Colonic mucosa (tissue), 4 donors: ENCODE results near the gene PRKCE. TPM values are rescaled to one million over a fixed set of nuclear protein-coding genes. Genes with fewer than 3 reads are reported as not detected.

Experiments used
- DNase-seq: peaks from one replicate; pipeline ENCODE4 v3.0.0-alpha.2; 2020
- H3K27ac ChIP-seq: fragments of 200-600 bp; one replicate; pipeline ENCODE4 v1.8.0; 2021
- H3K27me3 ChIP-seq: fragments of 200-600 bp; one replicate; pipeline ENCODE4 v1.8.0; 2021
- H3K36me3 ChIP-seq: fragments of 200-600 bp; one replicate; pipeline ENCODE4 v1.8.0; 2021
- H3K4me1 ChIP-seq: fragments of 200-600 bp; one replicate; pipeline ENCODE4 v1.8.0; 2021; ENCODE audit warnings: mild to moderate bottlenecking
- H3K4me3 ChIP-seq: fragments of 200-600 bp; one replicate; pipeline ENCODE4 v1.8.0; 2021
- H3K9ac ChIP-seq, 2 donors: one replicate each; pipeline ENCODE4 v1.7.0; 2013; ENCODE audit warnings: control low read depth in 2 of 2, low read depth in 2 of 2, low read length in 2 of 2
- H3K9me3 ChIP-seq: fragments of 200-600 bp; one replicate; pipeline ENCODE4 v1.8.0; 2021
- CTCF ChIP-seq: fragments of 200-600 bp; IDR thresholded peaks from one replicate; pipeline ENCODE4 v1.8.0; 2022; ENCODE audit warnings: antibody characterized with exemption, mild to moderate bottlenecking
- intact Hi-C: fragments of 100-400 bp; cut with DNase I; formaldehyde crosslinking; loops from one replicate; pipeline ENCODE4 v1.14.1; 2022
- total RNA-seq, 2 donors: library from RNA; stranded (reverse); fragmentation: NEBNext Ultra II Directional in 1 of 2; extraction: Animal tissue kit (Norgen Biotek cat#: 25700) in 1 of 2; gene quantifications; one replicate each; pipeline ENCODE4 v1.2.1, GENCODE V29; 2021
- donor health status: healthy.
- donor health status: DM: no; HTN: no; CAD: no.
- donor health status: DM: no; HTN: no; CAD: no.

PRKCE gene
- total RNA-seq, 2 donors from 2014 or later: 17.5 to 25.8 TPM

- Histone ChIP-seq H3K27ac (no peak overlapping the region), H3K9me3 (no peaks in the 10 kb centered on the region), H3K4me3 (no peak overlapping the region), H3K9ac (no peak overlapping the region), H3K4me1 (peaks cover 4% of the 10 kb centered on the region), H3K36me3 (no peaks in the 10 kb centered on the region), H3K27me3 (no peaks in the 10 kb centered on the region)
- no peak for TF ChIP-seq CTCF
- intact Hi-C loops: no loop called here
- no peak for DNase-seq
These were observed 314.5 kb downstream of the PRKCE start for GRCh38 chr2:45965871-45966498.

- Histone ChIP-seq H3K27me3 (no peaks in the 10 kb centered on the region), H3K4me1 (peaks cover 4% of the 10 kb centered on the region), H3K4me3 (no peak overlapping the region), H3K9ac (no peak overlapping the region), H3K36me3 (no peaks in the 10 kb centered on the region), H3K27ac (no peak overlapping the region), H3K9me3 (no peaks in the 10 kb centered on the region)
- no peak for TF ChIP-seq CTCF
- DNase-seq: no peak
- intact Hi-C loops: no loop called here
These were observed 317.6 kb downstream of the PRKCE start for GRCh38 chr2:45968946-45969584.

- H3K27me3 ChIP-seq: no peaks in the 10 kb centered on the region
- H3K9me3 ChIP-seq: no peaks in the 10 kb centered on the region
- H3K36me3 ChIP-seq: no peaks in the 10 kb centered on the region
- H3K4me1 ChIP-seq: no peaks in the 10 kb centered on the region
- TF ChIP-seq CTCF: no peak
- H3K27ac ChIP-seq: no peak overlapping the region
- intact Hi-C loops: no loop called here
- H3K9ac ChIP-seq: no peak overlapping the region
- H3K4me3 ChIP-seq: no peak overlapping the region
- DNase-seq: peak; percentile 62
These were observed 322.0 kb downstream of the PRKCE start for GRCh38 chr2:45973426-45973825.

- H3K36me3 ChIP-seq: no peaks in the 10 kb centered on the region
- no peak for TF ChIP-seq CTCF
- no peak for DNase-seq
- H3K9ac ChIP-seq: no peak overlapping the region
- H3K27me3 ChIP-seq: no peaks in the 10 kb centered on the region
- H3K4me1 ChIP-seq: no peaks in the 10 kb centered on the region
- no peaks in the 10 kb centered on the region for H3K9me3 ChIP-seq
- intact Hi-C loops: no loop called here
- no peak overlapping the region for H3K27ac ChIP-seq
- H3K4me3 ChIP-seq: no peak overlapping the region
These were observed 322.6 kb downstream of the PRKCE start for GRCh38 chr2:45974056-45974455.

GRCh38 chr2:45974762-45975408, 323.4 kb downstream of the PRKCE start:
- Histone ChIP-seq H3K9me3 (no peaks in the 10 kb centered on the region), H3K27ac (no peak overlapping the region), H3K4me1 (no peaks in the 10 kb centered on the region), H3K4me3 (no peak overlapping the region), H3K36me3 (no peaks in the 10 kb centered on the region), H3K9ac (no peak overlapping the region), H3K27me3 (no peaks in the 10 kb centered on the region)
- TF ChIP-seq CTCF: no peak
- intact Hi-C loops: no loop called here
- DNase-seq: no peak
